22Rv1 (cell line): Measurements from ENCODE around the gene HOXB9.

Experiments
- CTCF ChIP-seq: fragments of 450-650 bp; IDR thresholded peaks from 2 replicates; pipeline ENCODE4 v1.5.1; 2017; ENCODE audit warnings: mild to moderate bottlenecking
- ZFX ChIP-seq: fragments of 450-650 bp; IDR thresholded peaks from 2 replicates; pipeline ENCODE4 v1.6.1; 2017; ENCODE audit warnings: antibody characterized with exemption, borderline replicate concordance

- TF ChIP-seq CTCF, result no peak
- TF ChIP-seq ZFX, result no peak
Measured at GRCh38 chr17:48590607-48591161, 35.5 kb downstream of the HOXB9 start.
